HG03103 (cell line): ENCODE data around the gene BCAR1.
"Not testable (repeated sequence)": the region's sequence is repeated elsewhere in the genome, so short reads cannot be mapped to it uniquely, and the experiment has no call there.

Source experiments
- ATAC-seq: cut with Tn5 transposase; IDR thresholded peaks from one replicate; pipeline ENCODE4 v1.9.1; 2021; ENCODE audit warnings: low read depth; ENCODE audit not compliant: unreplicated experiment

BCAR1 gene

DNA sequence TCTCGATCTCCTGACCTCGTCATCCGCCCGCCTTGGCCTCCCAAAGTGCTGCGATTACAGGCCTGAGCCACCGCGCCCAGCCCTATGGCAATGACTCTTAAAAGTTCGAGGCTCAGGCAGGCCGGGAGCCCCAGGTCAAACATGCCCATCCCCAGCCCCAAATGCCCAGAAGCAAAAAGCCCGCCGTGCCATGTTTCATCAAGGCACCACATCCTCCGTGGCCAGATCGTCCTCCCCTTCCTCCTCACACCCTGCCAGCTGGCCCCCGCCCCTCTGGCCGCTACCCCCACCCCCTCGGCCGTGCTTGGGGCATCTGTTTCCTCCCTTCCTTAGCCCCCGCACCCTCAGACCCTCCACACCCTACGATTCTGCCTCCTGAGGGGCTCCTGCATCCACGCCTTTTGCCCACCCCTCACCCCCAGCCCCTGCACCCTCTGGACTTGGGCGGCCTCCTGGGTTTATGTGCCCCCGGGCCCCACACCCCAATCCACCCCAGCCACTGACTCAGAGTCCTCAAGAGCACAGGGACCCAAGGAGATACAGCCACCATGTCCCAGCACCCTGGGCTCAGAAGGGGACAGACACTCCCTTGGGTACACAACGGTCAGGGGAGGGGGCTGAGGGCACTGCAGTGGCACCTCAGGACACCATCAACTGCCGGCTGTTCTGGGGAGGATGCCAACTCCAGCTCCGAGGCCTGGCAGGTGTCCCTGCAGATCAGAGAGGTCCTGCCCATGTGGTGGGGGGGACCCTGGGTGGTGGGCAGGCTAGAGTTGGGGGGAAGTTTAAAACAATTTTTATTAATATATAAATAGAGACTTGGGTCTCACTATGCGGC lies 25.5 kb downstream of the BCAR1 start:
- ATAC-seq: no peak

DNA sequence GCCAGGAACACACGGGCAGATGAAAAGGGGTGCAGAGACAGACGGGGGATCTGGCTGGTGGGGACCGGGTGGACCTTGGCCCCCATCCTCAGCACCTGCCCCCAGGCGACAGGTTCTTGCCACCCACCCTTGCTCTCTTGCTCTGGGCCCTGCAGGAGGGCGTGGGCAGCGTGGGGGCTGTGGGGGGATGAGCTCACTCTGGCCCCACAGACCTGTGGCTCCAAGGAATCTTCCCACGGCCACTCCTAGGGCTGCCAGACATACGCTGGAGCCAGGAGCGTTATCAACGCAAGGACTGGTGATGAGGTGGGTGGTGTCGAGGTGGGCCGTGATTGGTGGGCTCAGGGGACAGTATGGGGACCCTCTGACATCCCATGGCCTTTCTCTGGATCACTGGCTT lies 26.3 kb downstream of the BCAR1 start:
- ATAC-seq: no peak

DNA sequence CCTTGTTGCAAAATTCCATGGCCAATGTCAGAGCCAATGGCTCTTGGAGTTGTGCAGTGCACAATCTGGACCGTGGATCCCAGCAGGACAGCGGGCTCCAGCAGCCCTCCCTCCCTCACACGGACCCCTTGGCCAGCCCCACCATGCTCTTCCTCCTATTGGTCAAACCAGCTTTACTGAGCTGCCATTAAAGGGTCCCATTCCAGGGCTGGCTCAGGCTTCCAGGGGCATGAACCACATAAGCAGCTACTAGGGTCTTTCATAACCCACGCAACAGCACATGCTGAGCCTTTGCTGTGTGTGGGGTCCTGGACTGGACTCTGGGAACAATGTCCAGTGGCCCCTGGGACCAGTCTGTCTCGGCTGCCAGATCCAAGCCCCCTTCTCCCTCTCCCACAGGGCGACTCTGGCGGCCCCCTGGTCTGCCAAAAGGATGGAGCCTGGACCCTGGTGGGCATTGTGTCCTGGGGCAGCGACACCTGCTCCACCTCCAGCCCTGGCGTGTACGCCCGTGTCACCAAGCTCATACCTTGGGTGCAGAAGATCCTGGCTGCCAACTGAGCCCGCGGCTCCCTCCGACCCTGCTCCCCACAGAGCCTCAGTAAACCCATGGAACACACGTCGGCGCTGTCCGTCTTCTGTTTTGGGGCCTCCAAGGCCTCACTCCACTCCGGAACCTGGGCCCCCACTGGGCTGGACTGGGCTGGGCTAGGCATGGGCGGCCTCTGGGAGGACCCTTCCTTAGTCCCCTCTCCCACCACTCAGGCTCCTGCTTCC lies 26.9 kb downstream of the BCAR1 start:
- no peak for ATAC-seq

DNA sequence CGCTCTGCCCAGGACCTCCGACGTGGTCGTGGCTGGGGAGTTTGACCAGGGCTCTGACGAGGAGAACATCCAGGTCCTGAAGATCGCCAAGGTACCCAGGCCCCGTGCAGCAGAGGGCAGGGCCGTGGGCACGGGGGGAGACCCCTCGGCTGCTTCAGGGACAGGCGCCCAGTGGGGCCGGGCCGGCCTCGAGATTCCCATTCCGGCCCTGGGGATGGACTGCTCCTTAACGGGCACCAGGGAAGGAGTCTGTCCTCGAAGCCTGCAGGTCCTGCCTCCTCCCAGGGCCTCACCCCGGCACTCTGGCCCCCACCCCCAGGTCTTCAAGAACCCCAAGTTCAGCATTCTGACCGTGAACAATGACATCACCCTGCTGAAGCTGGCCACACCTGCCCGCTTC lies 28.3 kb downstream of the BCAR1 start:
- ATAC-seq: not testable (repeated sequence)

DNA sequence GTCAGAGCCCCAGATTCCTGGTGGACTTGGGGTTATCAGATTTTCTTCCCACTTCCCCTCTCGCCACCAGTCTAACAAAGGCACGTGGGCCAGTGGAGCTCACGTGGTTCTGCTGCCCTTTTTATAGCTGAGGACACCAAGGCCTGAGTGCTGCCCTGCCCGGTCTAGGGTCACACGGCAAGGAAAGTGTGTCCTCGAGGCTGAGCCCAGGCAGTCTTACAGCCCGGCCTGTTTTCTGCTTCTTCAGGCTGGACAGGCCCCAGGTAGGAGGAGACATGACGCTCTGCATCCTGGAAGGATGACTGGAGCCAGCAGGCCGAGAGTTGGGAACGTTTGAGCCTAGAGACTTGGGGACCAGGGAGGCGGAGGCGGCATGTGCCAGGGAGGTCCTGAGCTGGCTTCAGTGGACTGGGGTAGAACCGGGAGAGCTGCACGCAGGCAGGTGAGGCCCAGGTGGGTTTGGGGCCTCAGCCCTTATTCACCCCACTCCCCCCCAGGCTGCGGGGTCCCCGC lies 29.1 kb downstream of the BCAR1 start:
- no peak for ATAC-seq

DNA sequence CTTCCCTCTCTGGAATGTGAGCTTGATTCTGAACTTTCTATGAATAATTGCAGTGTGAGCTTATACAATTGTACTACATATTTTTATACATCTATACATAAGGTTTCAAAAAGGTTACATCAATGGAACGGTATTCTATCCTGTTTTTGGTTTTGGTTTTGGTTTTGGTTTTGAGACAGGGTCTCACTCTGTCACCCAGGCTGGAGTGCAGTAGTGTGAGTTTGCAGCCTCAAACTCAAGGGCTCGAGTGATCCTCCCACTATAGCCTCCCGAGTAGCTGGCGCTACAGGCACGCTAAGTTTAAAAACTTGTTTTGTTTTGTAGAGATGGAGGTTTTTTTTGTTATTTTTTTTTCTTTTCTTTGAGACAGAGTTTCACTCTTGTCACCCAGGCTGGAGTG lies 31.6 kb downstream of the BCAR1 start:
- no peak for ATAC-seq

DNA sequence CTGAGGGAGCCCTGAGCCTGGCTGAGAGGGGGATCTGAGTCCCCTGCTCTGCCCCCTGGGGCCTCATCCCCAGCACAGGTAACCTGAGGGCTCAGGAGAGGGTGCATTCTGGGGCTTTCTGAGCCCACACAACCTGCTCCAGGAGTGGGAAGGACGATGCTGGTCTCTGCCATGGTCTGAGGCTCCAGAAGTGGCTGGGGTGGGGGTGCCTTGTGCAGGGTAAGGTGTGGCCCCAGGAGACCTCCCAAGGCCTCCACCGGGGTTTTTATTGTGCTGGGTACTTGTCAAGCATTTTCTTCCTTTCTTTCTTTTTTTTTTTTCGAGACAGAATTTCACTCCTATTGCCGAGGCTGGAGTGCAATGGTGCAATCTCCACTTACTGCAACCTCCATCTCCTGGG lies 32.3 kb downstream of the BCAR1 start:
- no peak for ATAC-seq

DNA sequence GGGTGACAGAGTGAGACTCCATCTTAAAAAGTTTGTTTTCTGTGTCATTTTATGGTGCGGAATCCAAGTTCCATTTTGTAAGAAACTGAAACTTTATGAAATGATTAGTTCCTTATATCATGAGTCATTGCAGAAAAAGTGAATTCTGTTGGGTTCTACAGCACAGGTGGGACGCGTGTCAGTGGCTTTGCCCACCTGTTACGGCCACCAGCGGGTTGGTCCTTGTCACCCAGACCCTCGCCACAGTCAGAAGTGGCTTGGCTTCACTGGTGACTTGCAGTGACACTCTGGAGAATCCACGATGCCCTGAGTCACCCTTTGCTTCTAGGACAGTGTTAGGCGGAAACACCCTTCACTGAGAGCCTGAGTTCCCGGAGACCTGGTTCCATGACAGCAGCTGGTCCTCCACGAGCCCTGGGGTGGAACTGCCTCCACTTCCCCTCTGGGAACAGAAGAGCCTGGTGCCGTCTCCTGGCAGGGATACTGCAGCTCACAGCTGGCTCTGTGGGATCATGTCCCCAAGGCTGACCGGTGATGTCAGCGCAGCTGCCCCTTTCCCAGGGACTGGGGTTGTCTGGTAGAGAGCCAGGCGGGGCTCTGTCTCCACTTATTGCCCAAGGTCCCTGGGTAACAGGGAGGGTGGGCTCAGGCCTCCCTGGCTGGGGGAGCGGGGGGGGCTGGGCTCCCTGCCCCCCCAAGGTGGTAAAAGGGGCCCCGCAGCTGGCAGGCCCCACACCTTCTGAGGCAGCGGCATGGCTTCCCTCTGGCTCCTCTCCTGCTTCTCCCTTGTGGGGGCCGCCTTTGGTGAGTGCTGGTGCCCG lies 33.0 kb downstream of the BCAR1 start, which contains the start of gene CTRB1:
Gene CTRB1, plus strand, starts transcription at position 733 of the 821 bp plus-strand sequence. Its CDS starts 20 bp downstream, at position 753.
- ATAC-seq: peak; percentile 58

DNA sequence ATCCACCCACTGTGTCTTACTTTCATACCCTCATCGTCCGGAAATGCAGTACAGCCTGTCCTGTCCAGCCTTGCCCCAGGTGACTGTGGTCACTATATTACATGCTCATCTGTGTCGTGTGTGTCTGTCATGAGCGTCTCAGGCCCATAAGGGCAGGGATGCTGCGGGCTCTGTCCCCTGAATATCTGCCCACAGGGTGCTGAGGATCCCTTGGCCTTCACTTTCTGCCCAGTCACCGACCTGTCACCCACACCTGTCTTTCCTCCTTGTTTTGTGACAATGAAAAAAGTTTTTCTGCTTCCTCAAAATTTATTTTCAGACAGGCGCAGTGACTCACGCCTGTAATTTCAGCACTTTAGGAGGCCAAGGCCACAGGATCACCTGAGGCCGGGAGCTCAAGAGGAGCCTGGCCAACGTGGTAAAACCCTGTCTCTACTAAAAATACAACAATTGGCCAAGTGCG lies 34.0 kb downstream of the BCAR1 start:
- ATAC-seq: no peak

DNA sequence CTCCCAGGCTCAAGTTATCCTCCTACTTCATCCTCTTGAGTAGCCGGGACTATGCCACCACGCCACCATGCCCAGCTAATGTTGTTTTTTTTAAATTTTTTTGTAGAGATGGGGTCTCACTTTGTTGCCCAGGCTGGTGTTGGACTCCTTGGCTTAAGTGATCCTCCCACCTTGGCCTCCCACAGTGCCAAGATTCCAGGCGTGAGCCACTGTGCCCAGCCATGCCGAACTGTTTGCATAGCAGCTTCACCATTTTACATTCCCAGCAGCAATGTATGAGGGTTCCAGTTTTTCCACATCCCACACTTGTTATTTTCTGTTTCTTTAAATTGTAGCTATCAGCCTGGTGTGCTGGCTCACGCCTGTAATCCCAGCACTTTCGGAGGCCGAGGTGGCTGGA lies 34.8 kb downstream of the BCAR1 start:
- no peak for ATAC-seq

DNA sequence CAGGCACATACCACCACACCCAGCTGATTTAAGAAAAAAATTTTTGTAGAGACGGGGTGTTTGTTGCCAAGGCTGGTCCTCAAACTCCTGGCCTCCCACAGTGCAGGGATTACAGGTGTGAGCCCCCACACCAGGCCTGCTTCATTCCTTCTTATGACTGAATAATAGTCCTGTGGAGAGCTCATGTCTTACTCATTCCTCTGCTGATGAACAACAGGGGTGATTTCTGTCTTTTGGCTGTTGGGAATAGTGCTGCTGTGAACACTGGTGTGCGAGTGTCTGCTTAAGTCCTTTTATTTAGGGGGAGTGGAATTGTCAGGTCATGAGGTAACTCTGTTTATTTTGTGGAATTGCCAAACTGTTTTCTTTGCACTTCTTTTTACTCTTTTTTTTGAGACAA lies 35.3 kb downstream of the BCAR1 start:
- no peak for ATAC-seq

DNA sequence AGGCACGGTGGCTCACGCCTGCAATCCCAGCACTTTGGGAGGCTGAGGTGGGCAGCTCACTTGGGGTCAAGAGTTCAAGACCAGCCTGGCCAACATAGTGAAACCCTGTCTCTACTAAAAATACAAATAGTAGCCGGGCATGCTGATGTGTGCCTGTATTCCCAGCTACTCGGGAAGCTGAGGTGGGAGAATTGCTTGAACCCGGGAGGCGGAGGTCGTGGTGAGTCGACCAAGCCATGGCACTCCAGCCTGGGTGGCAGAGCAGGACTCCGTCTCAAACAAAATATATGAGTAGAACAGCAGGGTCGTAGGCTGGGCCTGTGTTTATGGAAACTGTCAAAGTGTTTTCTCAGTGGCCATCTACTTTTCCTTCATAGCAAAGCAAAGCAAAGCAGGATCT lies 40.1 kb downstream of the BCAR1 start:
- not testable (repeated sequence) for ATAC-seq

DNA sequence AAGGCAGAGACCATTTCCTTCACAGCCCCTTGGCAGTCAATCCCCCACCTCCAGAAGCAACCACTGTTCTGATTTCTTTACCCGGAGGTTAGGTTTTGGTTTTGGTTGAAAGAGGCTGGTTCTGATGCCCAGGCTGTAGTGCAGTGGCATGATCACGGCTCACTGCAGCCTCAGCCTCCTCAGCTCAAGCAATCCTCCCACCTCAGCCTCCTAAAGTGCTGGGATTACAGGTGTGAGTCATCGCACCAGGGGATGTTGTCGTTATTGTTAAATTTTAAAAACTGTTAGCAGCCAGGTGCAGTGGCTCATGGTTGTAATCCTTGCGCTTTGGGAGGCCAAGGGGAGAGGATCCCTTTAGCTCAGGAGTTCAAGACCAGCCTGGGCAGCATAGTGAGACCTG lies 41.5 kb downstream of the BCAR1 start:
- ATAC-seq: no peak

DNA sequence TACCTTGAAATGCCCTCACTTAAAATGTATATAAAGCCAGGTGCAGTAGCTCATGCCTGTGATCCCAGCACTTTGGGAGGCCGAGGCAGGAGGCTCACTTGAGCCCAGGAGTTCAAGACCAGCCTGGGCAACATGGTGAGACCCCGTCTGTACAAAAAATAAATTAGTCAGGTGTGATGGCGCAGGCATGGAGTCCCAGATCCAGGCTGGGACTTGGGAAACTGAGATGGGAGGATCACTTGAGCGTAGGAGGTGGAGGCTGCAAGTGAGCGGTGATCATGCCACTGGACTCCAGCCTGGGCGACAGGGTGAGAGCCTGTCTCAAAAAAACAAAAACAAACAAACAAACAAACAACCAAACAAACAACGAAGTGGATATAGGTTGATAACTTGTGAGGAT lies 41.9 kb downstream of the BCAR1 start:
- ATAC-seq: not testable (repeated sequence)

DNA sequence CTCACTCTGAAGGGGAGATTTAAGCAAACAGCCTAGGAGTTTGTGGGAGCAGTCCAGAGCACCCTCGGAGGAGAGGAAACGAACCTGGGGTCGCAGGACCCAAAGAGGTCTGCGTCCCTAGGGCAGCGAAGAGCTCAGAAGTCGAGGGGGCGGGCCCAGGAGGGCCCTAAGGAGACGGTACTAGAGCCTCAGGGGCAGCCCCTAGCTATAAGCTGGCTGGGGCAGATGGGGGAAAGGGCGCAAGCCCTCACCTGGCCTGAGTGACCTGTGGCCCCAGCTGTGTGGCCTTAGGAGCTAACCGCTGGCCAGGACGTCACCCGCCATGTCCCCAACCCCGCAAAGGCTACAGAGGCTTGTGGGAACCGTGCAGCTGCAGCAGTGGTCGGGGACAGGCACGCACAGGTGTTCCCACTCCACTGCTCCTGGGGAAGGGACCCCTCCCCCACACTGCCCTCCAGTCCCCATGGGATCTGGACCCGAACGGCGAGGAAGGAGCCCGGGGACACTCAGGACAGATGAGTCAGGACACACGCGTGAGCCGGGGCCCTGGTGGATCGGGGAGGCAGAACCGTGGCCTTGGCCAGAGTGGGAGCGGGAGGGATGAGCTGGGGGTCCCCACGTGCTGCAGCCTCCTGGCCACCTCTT lies 42.4 kb downstream of the BCAR1 start:
- ATAC-seq: no peak

DNA sequence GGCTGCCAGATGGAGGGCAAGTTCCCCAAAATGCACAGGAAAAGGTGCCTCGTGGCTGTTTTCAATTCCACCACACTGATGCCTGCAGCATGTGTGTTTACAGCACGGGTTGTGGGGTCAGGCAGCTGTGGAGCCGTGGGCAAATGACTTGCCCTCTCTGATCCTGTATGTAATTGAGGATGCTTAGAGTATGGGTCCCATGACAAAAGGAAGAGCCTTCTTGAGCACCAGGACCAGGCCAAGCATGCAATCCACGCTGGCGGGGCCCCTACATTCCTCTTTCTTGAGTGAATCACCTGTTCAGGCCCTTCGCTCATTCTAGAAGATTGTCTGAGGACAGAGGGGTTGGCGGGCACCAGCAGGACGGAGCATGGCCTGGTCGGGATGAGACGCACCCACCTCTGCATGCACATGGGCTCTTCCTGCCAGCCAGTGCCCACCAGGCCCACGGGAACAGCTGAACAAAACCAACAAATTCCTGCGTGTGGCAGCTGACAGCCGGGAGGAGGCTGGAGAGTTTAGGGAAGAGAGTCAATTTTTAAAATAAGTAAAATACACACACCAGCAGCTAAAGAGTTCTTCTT lies 43.1 kb downstream of the BCAR1 start:
- ATAC-seq: no peak

DNA sequence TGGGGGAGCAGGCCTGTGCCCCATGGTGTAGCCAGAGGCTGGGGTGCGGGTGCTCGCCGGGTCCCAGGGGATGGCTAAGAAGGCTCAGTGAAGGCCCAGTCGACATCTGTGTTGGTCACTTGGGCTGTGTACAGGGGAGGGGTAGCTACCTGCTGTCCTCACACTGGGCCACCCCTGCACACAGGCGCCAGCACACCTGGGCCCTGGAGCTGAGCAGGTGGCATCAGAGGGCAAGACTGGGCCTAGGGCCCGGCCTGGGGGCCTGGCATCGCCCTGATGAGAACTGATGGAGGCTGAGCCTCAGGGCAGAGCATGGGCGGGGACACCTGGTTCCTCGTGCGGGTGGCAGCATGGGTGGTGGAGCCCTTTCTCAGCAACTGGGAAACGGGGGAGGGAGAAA lies 43.6 kb downstream of the BCAR1 start:
- no peak for ATAC-seq

DNA sequence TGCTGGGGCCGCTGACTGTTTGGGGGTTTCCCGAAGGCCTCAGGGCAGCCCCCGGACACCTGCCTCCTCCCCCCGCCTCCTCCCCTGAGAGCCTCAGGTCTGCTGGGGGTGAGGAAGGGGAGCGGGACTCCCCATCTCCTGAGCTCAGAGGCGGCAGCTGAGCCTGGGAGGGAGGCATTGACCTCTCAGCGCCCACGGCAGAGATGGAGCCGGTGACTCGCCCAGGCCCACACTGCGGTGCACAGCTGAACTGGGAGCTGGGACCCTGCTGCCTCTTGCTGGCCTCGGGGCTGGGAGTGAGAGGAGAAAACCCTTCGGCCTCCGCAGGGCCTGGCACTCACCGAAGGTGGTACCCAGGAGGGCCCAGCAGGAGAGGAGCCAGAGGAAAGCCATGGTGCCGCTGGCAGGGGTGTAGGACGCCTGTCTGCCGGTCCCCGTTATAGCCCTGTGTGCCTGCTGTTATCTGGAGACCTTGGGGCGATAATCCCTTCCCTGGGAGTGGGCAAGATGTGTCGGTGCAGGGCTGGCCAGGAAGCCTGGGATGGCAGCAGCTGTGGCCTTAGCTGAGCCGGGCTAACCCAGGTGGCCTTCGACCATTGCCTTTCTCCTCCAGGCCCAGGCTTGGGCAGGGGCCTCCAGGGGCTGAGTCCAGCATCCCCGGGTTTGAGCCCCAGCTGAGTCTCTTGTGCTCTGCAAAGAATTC lies 44.5 kb downstream of the BCAR1 start, which contains the start of gene CTRB2:
Gene CTRB2, minus strand, starts transcription at position 413 of the 703 bp plus-strand sequence. Its CDS starts 20 bp downstream, at position 393.
- ATAC-seq: no peak
